Measurements from ENCODE around the gene TMEM91. TPM values are rescaled to one million over a fixed set of nuclear protein-coding genes. Genes with fewer than 3 reads are reported as not detected.

The TMEM91 gene
- polyA plus RNA-seq, 1 donor from 2014 or later, result 24.4 TPM

- H3K9me3 ChIP-seq (ENCODE audit: low read length), result no peaks in the 10 kb centered on the region
- H3F3A ChIP-seq (ENCODE audit: insufficient read depth, low read length, poor library complexity, severe bottlenecking), result no peaks in the 10 kb centered on the region
- no peak overlapping the region for H3K27ac ChIP-seq (ENCODE audit: low read length)
- no peak for TF ChIP-seq EZH2 (IDR thresholded peaks at IDR 0.05; ENCODE audit: borderline replicate concordance, insufficient read depth, low read length, poor library complexity, severe bottlenecking)
- no peak for TF ChIP-seq MXI1 (conservative IDR thresholded peaks at IDR 0.05; ENCODE audit: poor library complexity, severe bottlenecking)
- no peak for TF ChIP-seq RAD21 (conservative IDR thresholded peaks at IDR 0.05)
- no peak for TF ChIP-seq EP300 (conservative IDR thresholded peaks at IDR 0.05; ENCODE audit: poor library complexity, severe bottlenecking)
- no peak for TF ChIP-seq REST (IDR thresholded peaks at IDR 0.05; ENCODE audit: borderline replicate concordance)
- H3K4me3 ChIP-seq (ENCODE audit: low read length), result no peak overlapping the region
- no peak overlapping the region for H3K4me2 ChIP-seq (ENCODE audit: low read length)
- H3K27me3 ChIP-seq (ENCODE audit: insufficient read depth, low read depth, low read length), result no peaks in the 10 kb centered on the region
- no peak overlapping the region for H2AFZ ChIP-seq (ENCODE audit: low read depth, low read length)
- H3K9ac ChIP-seq (ENCODE audit: low read length), result no peak overlapping the region
- no peaks in the 10 kb centered on the region for H3K36me3 ChIP-seq (ENCODE audit: insufficient read depth, low read length)
- H4K20me1 ChIP-seq (ENCODE audit: insufficient read depth), result no peaks in the 10 kb centered on the region
- H3K9me2 ChIP-seq (ENCODE audit: insufficient read depth, low read length), result no peaks in the 10 kb centered on the region
- H3K79me2 ChIP-seq (replicated peaks; ENCODE audit: insufficient read depth, low read length), result no peaks in the 10 kb centered on the region
Observed at GRCh38 chr19:41431426-41432386, 55.4 kb downstream of the TMEM91 start.

GRCh38 chr19:41433171-41433570 lies 56.8 kb downstream of the TMEM91 start:
- Histone ChIP-seq H4K20me1 (ENCODE audit: insufficient read depth) (no peaks in the 10 kb centered on the region), H3K27me3 (ENCODE audit: insufficient read depth, low read depth, low read length) (no peaks in the 10 kb centered on the region), H3K9me3 (ENCODE audit: low read length) (no peaks in the 10 kb centered on the region), H3K9me2 (ENCODE audit: insufficient read depth, low read length) (no peaks in the 10 kb centered on the region), H3K27ac (ENCODE audit: low read length) (no peak overlapping the region), H3K9ac (ENCODE audit: low read length) (no peak overlapping the region), H3K36me3 (ENCODE audit: insufficient read depth, low read length) (no peaks in the 10 kb centered on the region), H3K4me3 (ENCODE audit: low read length) (no peak overlapping the region), H3K4me2 (ENCODE audit: low read length) (no peak overlapping the region), H3K79me2 (replicated peaks; ENCODE audit: insufficient read depth, low read length) (no peaks in the 10 kb centered on the region), H3F3A (ENCODE audit: insufficient read depth, low read length, poor library complexity, severe bottlenecking) (no peaks in the 10 kb centered on the region), H2AFZ (ENCODE audit: low read depth, low read length) (no peak overlapping the region)
- TF ChIP-seq EP300 (conservative IDR thresholded peaks at IDR 0.05; ENCODE audit: poor library complexity, severe bottlenecking) (no peak), SMC3 (conservative IDR thresholded peaks at IDR 0.05; ENCODE audit: poor library complexity) (no peak), REST (IDR thresholded peaks at IDR 0.05; ENCODE audit: borderline replicate concordance) (no peak), EZH2 (IDR thresholded peaks at IDR 0.05; ENCODE audit: borderline replicate concordance, insufficient read depth, low read length, poor library complexity, severe bottlenecking) (no peak), MXI1 (conservative IDR thresholded peaks at IDR 0.05; ENCODE audit: poor library complexity, severe bottlenecking) (no peak), RAD21 (conservative IDR thresholded peaks at IDR 0.05) (no peak)

Other genes starting within 250 kb of the TMEM91 start
- not detected in 2 replicates for gene CYP2S1, start 183.3 kb upstream of the TMEM91 start, polyA plus RNA-seq
- 0.10 TPM in 1 of 2 replicates, not detected in the other for gene AXL, start 157.3 kb upstream of the TMEM91 start, polyA plus RNA-seq
- gene HNRNPUL1, start 112.2 kb upstream of the TMEM91 start, polyA plus RNA-seq, result 34.6 and 38.3 TPM in 2 replicates
- 4.9 and 5.5 TPM in 2 replicates for gene CCDC97, start 66.4 kb upstream of the TMEM91 start, polyA plus RNA-seq
- gene TGFB1, start 22.6 kb upstream of the TMEM91 start, polyA plus RNA-seq, result 0.10 TPM in 1 of 2 replicates, not detected in the other
- gene B9D2, start 12.4 kb upstream of the TMEM91 start, polyA plus RNA-seq, result 13.2 and 15.9 TPM in 2 replicates
- gene EXOSC5, start 20.8 kb downstream of the TMEM91 start, polyA plus RNA-seq, result 42.0 and 45.2 TPM in 2 replicates
- 51.2 and 51.9 TPM in 2 replicates for gene BCKDHA, start 21.3 kb downstream of the TMEM91 start, polyA plus RNA-seq
- gene B3GNT8, start 50.8 kb downstream of the TMEM91 start, polyA plus RNA-seq, result not detected in 2 replicates
- gene DMAC2, start 63.4 kb downstream of the TMEM91 start, polyA plus RNA-seq, result 59.8 and 62.2 TPM in 2 replicates
- gene ERICH4, start 66.6 kb downstream of the TMEM91 start, polyA plus RNA-seq, result not detected in 2 replicates
- gene CEACAM21, start 199.6 kb downstream of the TMEM91 start, polyA plus RNA-seq, result 0.90 and 2.9 TPM in 2 replicates

All from neural cell (in vitro differentiated cells).